Measurements from ENCODE around the gene LSM2. TPM values are rescaled to one million over a fixed set of nuclear protein-coding genes. Genes with fewer than 3 reads are reported as not detected.
"Not testable (repeated sequence)": the region's sequence is repeated elsewhere in the genome, so short reads cannot be mapped to it uniquely, and the experiment has no call there.

Gene LSM2
- total RNA-seq (10 to 100 TPM in 3 of 5 donors, 1 to 10 TPM in 1, not detected in 1; 6.7 to 34.5 (median 11.4) TPM), polyA plus RNA-seq (10 to 100 TPM; 45.2 to 55.8 (median 50.4) TPM)
- long read RNA-seq, donor 1, transcript LSM2-208 (5 exons, 876 nt): major isoform, 12 of 12 reads
- long read RNA-seq, donor 1, partial matches to known transcripts: 0 of 12 reads
- long read RNA-seq, donor 1, other reads (novel, unspliced or antisense): 0 of 12 reads
- long read RNA-seq, donor 2, transcript LSM2-208 (5 exons, 876 nt): major isoform, 20 of 25 reads
- long read RNA-seq, donor 2, partial matches to known transcripts: 5 of 25 reads
- long read RNA-seq, donor 2, other reads (novel, unspliced or antisense): 0 of 25 reads
- long read RNA-seq, donor 3, transcript LSM2-208 (5 exons, 876 nt): major isoform, 15 of 15 reads
- long read RNA-seq, donor 3, partial matches to known transcripts: 0 of 15 reads
- long read RNA-seq, donor 3, other reads (novel, unspliced or antisense): 0 of 15 reads
- long read RNA-seq, donor 4, partial matches to known transcripts: 0 of 5 reads
- long read RNA-seq, donor 4, other reads (novel, unspliced or antisense): 0 of 5 reads
- long read RNA-seq, donor 5, transcript LSM2-208 (5 exons, 876 nt): major isoform, 29 of 30 reads
- long read RNA-seq, donor 5, partial matches to known transcripts: 0 of 30 reads
- long read RNA-seq, donor 5, other reads (novel, unspliced or antisense): 0 of 30 reads
- long read RNA-seq, donor 6, transcript LSM2-208 (5 exons, 876 nt): major isoform, 44 of 47 reads
- long read RNA-seq, donor 6, partial matches to known transcripts: 0 of 47 reads
- long read RNA-seq, donor 6, other reads (novel, unspliced or antisense): 0 of 47 reads
- long read RNA-seq, donor 7, transcript LSM2-208 (5 exons, 876 nt): major isoform, 38 of 46 reads
- long read RNA-seq, donor 7, partial matches to known transcripts: 7 of 46 reads
- long read RNA-seq, donor 7, other reads (novel, unspliced or antisense): 0 of 46 reads
- long read RNA-seq, donor 8, transcript LSM2-208 (5 exons, 876 nt): major isoform, 29 of 35 reads
- long read RNA-seq, donor 8, partial matches to known transcripts: 6 of 35 reads
- long read RNA-seq, donor 8, other reads (novel, unspliced or antisense): 0 of 35 reads
- long read RNA-seq, donor 9, transcript LSM2-208 (5 exons, 876 nt): major isoform, 29 of 33 reads
- long read RNA-seq, donor 9, partial matches to known transcripts: 0 of 33 reads
- long read RNA-seq, donor 9, other reads (novel, unspliced or antisense): 0 of 33 reads
- long read RNA-seq, donor 10, transcript LSM2-208 (5 exons, 876 nt): major isoform, 8 of 9 reads
- long read RNA-seq, donor 10, partial matches to known transcripts: 0 of 9 reads
- long read RNA-seq, donor 10, other reads (novel, unspliced or antisense): 0 of 9 reads

DNA sequence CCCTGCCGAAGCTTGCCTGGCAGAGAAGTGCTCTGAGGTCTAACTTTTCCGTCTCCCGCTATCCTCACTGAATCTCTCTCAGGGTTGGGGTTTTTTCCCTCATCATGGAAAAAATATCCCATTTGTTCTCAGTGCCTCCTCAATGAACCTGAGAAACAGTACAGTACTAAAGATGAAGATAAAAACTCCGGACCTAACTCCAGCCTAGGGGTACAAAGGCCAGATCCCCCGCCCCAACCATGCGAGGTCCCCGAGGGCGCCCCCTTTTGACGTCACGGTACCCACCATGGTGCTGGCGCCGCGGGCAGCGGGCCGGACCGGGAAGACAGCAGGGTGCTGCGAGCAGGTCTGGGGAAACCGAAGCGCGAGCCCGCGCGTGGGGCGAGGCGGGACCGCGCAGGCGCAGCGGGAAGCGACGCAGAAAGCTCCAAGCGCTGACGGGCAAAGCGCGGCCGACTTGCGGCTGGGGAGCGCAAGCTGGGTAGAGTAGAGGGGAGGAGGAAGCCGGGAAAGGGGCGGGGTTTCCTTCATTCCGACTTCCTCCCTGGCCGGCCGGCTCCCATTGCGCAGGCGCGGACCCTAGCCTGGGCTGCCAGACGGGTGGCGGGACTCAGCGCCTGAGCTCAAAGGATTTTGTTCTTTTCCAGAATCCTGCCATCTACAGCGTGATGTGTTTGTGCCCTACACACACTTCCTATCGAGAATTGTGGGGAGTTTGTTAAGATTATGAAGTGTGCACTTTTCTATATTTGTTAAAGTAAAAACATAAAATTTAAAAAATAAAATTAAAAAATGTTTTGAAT is at the start of gene LSM2:
Gene LSM2 (minus strand): TSS at position 497 of the 803 bp plus-strand sequence. CDS start 209 bp downstream, at position 288.
- intact Hi-C loops (cut with DNase I; ENCODE audit: low total_unique reads): no loop called here
- Histone ChIP-seq H3K27me3 (no peaks in the 10 kb centered on the region), H3K4me3 (peak within 1 kb of the TSS; percentile 50 to 66 (median 60)), H3K36me3 (peaks cover 4 to 24% (median 18%) of the 10 kb centered on the region in 4 donors), H3K27ac (peak within 1 kb of the TSS; percentile 91 to 97 (median 94)), H3K4me1 (peaks cover 6 to 30% (median 16%) of the 10 kb centered on the region in 4 donors), H3K9me3 (no peaks in the 10 kb centered on the region)
- TF ChIP-seq POLR2AphosphoS5 (IDR thresholded peaks at IDR 0.05) (peak; percentile 93 to 98 (median 94)), EP300 (IDR thresholded peaks at IDR 0.05) (no peak), POLR2A (IDR thresholded peaks at IDR 0.05) (peak in 1 of 4 donors; percentile 54)
- TF ChIP-seq, protein P1, sequence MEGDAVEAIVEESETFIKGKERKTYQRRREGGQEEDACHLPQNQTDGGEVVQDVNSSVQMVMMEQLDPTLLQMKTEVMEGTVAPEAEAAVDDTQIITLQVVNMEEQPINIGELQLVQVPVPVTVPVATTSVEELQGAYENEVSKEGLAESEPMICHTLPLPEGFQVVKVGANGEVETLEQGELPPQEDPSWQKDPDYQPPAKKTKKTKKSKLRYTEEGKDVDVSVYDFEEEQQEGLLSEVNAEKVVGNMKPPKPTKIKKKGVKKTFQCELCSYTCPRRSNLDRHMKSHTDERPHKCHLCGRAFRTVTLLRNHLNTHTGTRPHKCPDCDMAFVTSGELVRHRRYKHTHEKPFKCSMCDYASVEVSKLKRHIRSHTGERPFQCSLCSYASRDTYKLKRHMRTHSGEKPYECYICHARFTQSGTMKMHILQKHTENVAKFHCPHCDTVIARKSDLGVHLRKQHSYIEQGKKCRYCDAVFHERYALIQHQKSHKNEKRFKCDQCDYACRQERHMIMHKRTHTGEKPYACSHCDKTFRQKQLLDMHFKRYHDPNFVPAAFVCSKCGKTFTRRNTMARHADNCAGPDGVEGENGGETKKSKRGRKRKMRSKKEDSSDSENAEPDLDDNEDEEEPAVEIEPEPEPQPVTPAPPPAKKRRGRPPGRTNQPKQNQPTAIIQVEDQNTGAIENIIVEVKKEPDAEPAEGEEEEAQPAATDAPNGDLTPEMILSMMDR (IDR thresholded peaks at IDR 0.05): peak in 4 of 7 experiments; percentile 9 to 15 (median 14)
- peak; percentile 99 for DNase-seq
- WGBS, 5 donors: 0% methylated on average over 26 to 51 of the region's 51 CpGs

DNA sequence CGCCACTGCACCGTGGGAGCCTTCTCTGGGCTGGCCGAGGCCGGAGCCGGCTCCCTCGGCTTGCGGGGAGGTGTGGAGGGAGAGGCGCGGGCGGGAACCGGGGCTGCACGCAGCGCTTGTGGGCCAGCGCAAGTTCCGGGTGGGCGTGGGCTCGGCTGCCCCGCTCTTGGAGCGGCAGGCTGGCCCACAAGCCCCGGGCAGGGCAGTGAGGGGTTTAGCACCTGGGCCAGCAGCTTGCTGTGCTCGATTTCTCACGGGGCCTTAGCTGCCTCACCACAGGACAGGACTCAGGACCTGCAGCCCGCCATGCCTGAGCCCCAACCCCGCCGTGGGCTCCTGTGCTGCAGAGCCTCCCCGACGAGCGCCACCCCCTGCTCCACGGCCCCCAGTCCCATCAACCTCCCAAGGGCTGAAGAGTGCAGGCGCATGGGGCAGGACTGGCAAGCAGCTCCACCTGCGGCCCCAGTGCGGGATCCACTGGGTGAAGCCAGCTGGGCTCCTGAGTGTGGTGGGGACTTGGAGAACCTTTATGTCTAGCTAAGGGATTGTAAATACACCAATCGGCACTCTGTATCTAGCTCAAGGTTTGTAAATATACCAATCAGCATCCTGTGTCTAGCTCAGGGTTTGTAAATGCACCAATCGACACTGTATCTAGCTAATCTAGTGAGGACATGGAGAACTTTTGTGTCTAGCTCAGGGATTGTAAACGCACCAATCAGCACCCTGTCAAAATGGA is 45.4 kb upstream of the LSM2 start:
- 87 to 95% (median 92%) methylated on average over 17 to 35 of the region's 35 CpGs for WGBS, 5 donors
- H3K27me3 ChIP-seq; DNase-seq; H3K4me3 ChIP-seq; intact Hi-C loops (cut with DNase I; ENCODE audit: low total_unique reads); H3K9me3 ChIP-seq; H3K27ac ChIP-seq; H3K4me1 ChIP-seq: not testable (repeated sequence)
- peaks cover 0 to 12% (median 7%) of the 10 kb centered on the region in 4 donors for H3K36me3 ChIP-seq

DNA sequence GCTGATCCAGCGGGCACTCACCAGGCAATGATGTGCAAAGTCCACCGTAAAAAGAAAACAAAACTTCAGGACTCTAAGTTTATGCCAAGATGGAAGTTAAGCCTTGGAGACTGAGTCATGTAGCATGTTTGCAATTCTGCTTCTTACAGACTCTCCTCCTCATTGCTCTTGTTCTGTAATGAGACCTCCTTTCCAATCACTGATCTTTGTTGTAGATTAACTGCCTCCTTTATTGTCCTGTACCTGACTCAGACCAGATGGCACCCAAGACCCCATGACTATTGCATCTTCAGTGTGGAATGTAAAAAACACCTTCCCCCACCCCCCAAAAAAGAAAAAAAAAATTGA is 44.7 kb upstream of the LSM2 start:
- 24 to 58% (median 26%) methylated on average over 2 of the region's 2 CpGs for WGBS, 5 donors
- Histone ChIP-seq H3K9me3 (no peaks in the 10 kb centered on the region), H3K27ac (peak overlapping the region in 1 of 5 donors; percentile 14), H3K36me3 (peaks cover 0 to 5% (median under 1%) of the 10 kb centered on the region in 4 donors), H3K27me3 (no peaks in the 10 kb centered on the region), H3K4me3 (no peak overlapping the region), H3K4me1 (no peaks in the 10 kb centered on the region)
- DNase-seq: no peak
- intact Hi-C loops (cut with DNase I; ENCODE audit: low total_unique reads): no loop called here
- TF ChIP-seq, protein P1 (IDR thresholded peaks at IDR 0.05): no peak
- TF ChIP-seq EP300 (IDR thresholded peaks at IDR 0.05) (no peak), POLR2A (IDR thresholded peaks at IDR 0.05) (no peak), POLR2AphosphoS5 (IDR thresholded peaks at IDR 0.05) (no peak)
